HL-60 (cell line): Measurements from ENCODE around the gene AGAP1.

Experiments used
- POLR2AphosphoS5 ChIP-seq: IDR thresholded peaks from 2 replicates; pipeline ENCODE4 v1.6.1; 2012; ENCODE audit warnings: low read depth
- TF ChIP-seq, protein P1 (sequence below): IDR thresholded peaks from one replicate; pipeline ENCODE4 v1.5.1; 2011; ENCODE audit warnings: low read length, control low read depth, inconsistent platforms; ENCODE audit not compliant: insufficient read depth

DNA sequence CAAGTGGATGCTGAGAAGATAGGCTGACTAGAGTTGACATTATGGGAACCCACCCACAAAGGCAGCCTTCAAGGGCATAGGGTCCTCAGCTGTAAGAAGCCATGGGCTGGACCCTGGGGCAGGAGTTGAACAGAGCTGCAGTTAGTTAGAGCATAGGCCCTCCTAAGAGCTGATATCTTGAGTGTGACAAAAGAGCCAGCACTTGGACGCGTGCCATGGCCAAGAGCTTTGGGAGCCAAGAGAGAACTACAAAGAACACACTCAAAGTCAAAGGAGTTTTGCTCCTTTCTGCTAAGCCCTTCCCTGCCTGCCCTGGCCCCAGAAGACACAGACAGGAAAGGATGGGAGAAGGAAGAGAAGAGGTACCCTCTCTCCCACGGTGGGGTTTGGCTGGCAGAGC is 29.9 kb upstream of the AGAP1 start:
- TF ChIP-seq POLR2AphosphoS5, result no peak
- TF ChIP-seq, protein P1, sequence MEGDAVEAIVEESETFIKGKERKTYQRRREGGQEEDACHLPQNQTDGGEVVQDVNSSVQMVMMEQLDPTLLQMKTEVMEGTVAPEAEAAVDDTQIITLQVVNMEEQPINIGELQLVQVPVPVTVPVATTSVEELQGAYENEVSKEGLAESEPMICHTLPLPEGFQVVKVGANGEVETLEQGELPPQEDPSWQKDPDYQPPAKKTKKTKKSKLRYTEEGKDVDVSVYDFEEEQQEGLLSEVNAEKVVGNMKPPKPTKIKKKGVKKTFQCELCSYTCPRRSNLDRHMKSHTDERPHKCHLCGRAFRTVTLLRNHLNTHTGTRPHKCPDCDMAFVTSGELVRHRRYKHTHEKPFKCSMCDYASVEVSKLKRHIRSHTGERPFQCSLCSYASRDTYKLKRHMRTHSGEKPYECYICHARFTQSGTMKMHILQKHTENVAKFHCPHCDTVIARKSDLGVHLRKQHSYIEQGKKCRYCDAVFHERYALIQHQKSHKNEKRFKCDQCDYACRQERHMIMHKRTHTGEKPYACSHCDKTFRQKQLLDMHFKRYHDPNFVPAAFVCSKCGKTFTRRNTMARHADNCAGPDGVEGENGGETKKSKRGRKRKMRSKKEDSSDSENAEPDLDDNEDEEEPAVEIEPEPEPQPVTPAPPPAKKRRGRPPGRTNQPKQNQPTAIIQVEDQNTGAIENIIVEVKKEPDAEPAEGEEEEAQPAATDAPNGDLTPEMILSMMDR, result no peak
